Middle frontal gyrus (tissue), 1 donor: Measurements from ENCODE around the gene TP53AIP1.
"Not testable (repeated sequence)": the region's sequence is repeated elsewhere in the genome, so short reads cannot be mapped to it uniquely, and the experiment has no call there.

ENCODE experiments used
- DNase-seq: peaks from one replicate; pipeline ENCODE4 v3.0.0-alpha.2; 2015; ENCODE audit warnings: low spot score; ENCODE audit errors: extremely low spot score

Gene TP53AIP1

DNA sequence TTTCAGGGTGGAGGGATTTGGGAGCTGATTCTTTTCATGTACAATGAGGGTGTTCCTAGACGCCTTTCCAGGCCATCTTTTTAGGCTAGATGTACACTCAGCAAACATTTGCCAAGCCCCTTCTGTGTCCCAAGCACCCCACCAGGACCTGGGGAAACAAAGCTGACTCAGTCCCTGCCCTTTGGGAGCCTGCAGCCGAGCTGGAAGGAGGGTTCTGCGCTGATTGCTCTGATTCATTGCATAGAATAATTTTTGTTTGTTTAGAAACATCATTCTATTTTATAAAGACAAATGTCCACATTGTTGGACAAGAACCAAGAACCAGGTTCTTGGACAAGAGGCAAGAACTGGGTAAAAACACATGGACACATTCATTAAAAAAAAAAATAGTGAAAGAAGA, 16.7 kb downstream of the TP53AIP1 start:
- no peak for DNase-seq

DNA sequence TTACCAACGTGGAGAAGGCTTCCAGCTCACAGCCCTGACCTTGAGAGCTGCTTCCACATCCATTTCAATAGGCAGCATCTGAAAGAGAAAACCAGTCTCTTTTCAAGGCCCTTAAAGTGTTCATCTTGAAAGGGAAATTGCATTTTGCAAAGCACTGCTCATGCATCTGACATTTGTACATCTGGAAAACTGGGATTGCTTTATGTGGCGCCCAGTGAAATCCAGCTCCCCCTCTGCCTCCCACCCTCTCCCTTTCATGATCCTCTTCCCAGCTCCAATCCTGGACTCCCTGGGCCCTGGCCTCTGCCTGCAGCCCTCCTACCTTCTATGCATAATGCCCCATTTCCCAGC, 17.4 kb downstream of the TP53AIP1 start:
- no peak for DNase-seq

- no peak for DNase-seq
Measured at GRCh38 chr11:128924510-128925249, 18.0 kb downstream of the TP53AIP1 start.

DNA sequence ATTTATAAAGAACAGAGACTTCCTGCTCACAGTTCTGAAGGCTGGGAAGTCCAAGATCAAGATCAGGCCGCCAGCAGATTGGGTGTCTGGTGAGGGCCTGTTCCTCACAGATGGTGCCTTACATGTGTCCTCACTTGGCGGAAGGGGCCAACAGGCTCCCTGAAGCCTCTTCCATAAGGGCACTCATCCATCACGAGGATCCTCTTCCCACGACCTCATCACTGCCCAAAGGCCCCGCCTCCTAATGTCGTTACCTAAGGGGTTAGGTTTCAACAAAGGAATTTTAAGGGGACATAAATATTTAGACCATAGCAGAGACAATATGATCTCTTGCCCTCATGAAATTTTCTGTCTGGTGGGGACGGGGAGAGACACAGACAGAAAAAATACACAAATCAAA, 18.6 kb downstream of the TP53AIP1 start:
- no peak for DNase-seq

GRCh38 chr11:128921793-128922192, 20.9 kb downstream of the TP53AIP1 start:
- no peak for DNase-seq

DNA sequence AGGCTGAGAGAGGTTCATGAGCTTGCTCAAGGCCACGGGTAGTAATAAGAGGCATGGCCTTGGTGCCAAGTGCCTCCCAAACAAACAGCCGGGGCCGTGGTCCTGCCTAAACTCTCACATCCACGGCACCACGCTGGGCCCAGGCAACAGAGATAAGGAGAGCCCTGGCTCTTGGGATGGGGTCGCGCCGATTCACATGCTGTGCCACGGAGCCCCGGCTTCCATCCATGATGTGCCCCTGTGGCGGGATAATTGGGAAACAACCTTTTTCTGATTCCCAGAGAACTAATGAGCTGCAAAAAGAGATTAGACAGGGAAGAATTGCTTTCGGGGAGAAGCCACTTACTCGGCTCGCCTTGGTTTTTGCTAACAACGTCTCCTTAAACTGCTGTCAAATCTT, 22.0 kb downstream of the TP53AIP1 start:
- DNase-seq, result no peak

DNA sequence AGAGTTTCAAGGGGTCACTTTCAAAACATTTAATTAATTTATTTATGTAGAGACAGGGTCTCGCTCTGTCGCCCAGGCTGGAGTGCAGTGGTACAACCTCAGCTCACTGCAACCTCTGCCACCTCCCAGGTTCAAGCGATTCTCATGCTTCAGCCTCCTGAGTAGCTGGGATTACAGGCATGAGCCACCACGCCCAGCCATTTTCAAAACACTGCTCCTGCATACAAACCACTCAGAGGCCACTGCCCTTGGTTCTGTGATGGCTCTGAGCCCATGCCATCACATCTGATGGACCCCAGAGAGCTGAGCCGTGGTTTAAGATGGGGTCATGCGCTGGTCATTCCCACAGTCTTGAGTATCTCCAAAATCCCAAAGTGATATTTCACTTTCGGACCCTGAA, 23.0 kb downstream of the TP53AIP1 start:
- DNase-seq, result not testable (repeated sequence)

GRCh38 chr11:128919216-128919615, 23.5 kb downstream of the TP53AIP1 start:
- DNase-seq, result no peak

DNA sequence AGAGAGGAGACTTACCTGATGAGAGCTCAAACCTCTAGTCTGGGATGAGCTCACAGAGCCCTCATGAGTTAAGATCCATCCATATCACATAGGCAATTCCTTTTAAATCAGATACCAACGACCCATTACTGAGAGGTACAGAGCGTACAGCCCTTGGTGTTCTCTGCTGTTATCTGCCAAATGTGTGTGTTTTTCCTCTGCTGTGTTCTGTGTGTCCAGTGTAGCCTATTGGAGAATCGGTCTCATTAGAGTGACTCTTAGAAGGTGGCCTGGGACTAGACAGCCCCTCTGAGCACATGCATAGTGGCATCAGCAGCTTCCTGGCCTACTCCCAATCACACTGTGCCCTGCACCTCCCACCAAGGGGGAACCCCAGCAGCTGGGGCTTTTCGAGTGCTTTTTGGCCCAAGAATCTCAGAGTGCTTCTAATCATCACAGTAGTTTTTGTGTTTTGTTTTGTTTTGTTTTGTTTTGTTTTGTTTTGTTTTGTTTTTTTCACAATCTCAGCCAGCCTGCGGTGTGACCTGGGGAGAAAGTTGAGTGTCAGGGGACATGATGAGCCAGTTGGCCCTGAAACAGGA, 25.4 kb downstream of the TP53AIP1 start:
- no peak for DNase-seq

DNA sequence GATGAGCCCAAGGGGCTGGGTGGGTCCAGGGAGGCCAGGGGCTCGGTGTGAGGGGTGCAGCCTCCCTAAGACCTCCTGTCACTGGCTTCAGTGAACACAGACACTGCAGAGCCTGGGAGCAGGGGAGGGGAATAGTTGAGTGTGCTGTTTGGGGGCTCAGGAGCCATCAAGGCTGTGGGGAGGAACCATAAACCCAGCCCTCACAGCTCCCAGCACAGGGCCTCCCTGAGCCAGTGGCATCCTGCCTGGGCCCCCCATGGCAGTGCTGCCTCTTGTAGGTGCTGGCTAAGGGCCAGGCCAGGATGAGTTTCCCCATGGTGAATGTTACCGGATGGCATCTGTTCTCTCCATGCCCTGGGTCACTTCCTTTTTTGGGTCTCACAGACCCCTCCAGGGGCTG, 26.0 kb downstream of the TP53AIP1 start:
- DNase-seq, result no peak

DNA sequence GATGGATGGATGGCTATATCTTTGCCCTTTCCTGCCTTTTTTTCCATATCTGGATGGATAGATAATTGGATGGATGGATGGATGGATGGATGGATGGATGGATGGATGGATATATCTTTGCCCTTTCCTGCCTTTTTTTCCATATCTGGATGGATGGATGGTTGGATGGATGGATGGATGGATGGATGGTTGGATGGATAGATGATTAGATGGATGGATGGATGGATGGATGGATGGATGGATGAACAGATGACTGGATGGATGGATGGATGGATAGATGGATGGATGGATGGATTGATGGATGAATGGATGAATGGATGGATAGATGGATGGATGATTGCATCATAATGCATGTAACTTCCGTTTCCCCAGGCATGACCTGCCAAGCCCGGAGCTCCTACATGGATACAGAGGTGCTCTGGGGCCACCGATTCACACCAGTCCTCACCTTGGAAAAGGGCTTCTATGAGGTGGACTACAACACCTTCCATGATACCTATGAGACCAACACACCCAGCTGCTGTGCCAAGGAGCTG, 26.6 kb downstream of the TP53AIP1 start:
- DNase-seq, result no peak

GRCh38 chr11:128915149-128915521, 27.5 kb downstream of the TP53AIP1 start:
- no peak for DNase-seq

DNA sequence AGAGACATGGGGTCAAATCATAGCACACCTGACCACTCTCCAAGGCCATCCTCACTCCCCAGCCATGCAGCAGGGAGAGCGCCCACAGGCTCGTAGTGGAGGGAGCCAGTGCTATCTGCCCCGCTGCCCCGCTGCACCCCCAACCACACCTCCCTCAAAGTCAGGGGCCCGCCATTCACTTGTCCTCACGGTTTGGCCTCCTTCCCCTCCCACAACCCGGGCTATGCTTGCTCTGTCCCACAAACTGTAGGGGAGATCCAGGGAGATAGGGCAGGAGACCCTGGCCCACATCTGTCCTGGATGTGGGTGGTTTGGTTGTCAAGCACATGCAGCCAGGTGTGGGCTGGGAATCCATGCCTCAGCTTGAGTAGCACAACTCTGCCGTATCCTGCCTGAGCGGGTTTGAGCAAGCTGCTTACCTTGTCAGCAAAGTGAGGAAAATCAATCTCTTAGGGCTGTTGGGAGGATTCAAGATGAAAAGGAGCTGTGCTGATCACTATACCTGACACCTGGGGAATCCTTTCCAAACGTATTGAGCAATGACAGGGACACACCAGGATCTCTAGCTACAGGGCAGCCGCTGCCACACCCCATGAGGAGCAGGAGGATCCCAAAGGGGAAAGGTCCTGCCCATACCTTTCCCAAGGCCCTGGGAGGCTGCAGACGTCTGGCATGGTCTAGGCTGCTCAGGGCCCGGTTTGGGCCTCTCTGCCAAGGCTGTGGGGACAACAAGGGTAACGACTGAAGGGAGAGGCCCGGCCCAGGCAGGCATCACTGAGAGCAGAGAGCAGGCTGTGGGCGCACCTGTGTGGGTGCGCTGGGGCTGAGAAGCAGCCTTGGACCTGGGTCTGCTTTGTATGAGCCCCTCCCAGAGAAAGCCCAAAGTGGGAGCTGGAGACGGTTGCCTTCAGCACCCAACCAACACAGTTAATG, 28.2 kb downstream of the TP53AIP1 start:
- DNase-seq, result no peak

DNA sequence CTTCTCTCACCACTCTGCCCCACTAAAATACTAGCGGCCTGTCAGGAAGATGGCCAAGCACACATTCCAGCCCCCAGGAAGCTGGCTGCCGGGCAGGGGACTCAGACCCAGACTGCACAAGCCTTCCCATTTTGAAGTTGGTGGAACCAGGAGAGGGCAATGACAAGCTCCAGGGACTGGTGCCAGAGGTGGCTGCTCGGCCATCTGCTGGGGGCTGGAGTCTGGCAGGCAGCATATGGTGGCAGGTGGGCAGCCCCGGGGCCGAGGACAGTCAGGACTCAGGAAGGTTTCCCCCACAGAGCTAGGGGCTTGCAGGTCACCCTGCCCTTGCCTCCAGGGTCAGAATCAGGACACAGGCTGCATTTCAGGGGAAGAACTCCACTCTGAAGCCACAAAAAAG, 28.9 kb downstream of the TP53AIP1 start:
- DNase-seq, result no peak

DNA sequence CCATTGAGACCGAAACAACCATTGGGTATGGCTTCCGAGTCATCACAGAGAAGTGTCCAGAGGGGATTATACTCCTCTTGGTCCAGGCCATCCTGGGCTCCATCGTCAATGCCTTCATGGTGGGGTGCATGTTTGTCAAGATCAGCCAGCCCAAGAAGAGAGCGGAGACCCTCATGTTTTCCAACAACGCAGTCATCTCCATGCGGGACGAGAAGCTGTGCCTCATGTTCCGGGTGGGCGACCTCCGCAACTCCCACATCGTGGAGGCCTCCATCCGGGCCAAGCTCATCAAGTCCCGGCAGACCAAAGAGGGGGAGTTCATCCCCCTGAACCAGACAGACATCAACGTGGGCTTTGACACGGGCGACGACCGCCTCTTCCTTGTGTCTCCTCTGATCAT, 31.0 kb downstream of the TP53AIP1 start:
- no peak for DNase-seq

GRCh38 chr11:128911239-128911638, 31.4 kb downstream of the TP53AIP1 start:
- no peak for DNase-seq

GRCh38 chr11:128910576-128910975, 32.1 kb downstream of the TP53AIP1 start:
- no peak for DNase-seq

DNA sequence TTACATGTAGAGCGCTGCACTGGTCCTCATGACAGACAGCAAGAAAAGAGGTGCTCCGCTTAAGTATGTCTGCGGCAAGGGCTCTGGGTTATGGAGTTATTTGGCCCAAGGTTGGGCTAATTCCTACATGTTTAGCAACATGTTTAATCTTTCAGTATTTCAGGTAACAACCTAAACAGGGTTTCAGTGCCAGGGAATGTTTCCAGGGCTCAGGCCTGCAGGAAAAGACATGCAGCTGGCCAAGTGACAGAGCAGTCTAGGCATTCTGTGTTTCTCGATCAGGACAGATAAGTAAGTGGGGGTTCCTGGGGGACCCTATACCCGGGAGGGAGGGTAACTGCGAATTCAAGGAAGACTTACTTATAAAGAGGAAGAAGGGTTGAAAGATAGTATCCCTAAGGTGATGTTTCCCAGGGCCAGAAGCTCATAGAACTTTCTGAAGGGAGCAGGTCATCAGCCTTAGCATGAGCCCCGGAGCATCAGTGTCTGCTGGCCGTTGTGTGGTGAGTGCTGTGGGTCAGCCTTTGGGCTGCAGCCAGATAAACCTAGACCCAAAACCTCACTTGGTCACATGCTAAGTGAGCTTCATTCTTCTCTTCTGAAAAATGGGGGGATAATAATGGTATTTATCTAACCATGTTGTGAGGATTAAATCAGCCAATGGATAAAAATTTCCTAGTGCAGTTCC, 33.1 kb downstream of the TP53AIP1 start:
- DNase-seq, result no peak

DNA sequence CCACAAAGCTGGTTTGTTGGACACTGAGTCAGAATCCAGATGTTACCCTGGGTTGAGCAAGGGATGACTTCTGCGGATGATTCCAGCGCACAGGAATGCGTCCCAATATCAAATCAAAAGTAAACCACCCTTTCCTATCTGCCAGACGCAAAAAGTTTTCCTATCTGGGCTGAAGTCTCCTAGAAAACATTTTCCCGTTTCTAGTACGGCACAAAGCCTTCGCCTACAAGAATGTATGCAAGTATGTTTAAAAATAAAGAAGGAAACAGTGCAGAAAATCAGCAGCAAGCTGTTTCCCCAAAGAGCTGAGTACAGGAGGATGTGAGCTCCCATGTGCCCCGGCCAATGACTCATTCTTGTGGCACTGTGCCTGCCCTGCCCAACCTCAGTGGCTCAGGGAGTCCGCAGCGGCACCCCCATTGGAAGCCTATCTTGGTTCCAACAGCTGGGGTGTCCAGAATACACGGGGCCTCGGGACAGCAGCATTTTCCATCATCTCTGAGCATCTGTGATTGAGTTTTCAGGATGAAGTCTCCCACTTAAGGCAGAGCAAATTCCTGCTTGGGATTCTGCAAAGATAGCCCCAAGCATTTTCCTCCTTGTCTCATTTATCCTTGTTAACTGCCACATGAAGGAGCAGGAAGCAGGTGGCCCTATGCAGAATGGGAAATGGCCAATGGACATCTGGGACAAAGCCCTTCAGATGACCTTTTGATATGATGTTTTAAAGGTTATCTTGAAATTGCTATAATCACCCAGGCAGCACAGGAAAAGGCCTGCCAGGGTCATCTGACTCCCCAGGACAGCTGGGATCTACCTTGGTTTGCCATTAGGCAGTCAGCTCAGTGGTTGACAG, 34.1 kb downstream of the TP53AIP1 start:
- DNase-seq, result no peak

- DNase-seq, result no peak
Measured at GRCh38 chr11:128907585-128907984, 35.1 kb downstream of the TP53AIP1 start.
